GM21786 (cell line): ENCODE results near the gene SCAF1.
"Not testable (repeated sequence)": the region's sequence is repeated elsewhere in the genome, so short reads cannot be mapped to it uniquely, and the experiment has no call there.

Experiments used
- ATAC-seq: cut with Tn5 transposase; IDR thresholded peaks from one replicate; pipeline ENCODE4 v1.9.1; 2021; ENCODE audit not compliant: unreplicated experiment

Gene SCAF1

GRCh38 chr19:49613374-49613773, 28.6 kb upstream of the SCAF1 start:
- no peak for ATAC-seq

- no peak for ATAC-seq
Measured at GRCh38 chr19:49614096-49614833, 27.7 kb upstream of the SCAF1 start.

DNA sequence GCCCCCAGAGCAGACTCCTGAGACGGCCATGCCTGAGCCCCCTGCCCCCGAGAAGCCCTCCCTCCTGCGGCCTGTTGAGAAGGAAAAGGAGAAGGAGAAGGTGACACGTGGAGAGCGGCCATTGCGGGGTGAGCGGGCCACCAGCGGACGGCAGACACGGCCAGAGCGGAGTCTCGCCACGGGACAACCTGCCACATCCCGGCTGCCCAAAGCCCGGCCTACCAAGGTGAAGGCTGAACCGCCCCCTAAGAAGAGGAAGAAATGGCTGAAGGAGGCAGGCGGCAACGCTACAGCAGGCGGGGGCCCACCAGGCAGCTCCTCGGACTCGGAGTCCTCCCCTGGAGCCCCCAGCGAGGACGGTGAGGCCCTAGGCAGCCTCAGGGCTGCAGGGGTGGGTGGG, 26.1 kb upstream of the SCAF1 start:
- no peak for ATAC-seq

DNA sequence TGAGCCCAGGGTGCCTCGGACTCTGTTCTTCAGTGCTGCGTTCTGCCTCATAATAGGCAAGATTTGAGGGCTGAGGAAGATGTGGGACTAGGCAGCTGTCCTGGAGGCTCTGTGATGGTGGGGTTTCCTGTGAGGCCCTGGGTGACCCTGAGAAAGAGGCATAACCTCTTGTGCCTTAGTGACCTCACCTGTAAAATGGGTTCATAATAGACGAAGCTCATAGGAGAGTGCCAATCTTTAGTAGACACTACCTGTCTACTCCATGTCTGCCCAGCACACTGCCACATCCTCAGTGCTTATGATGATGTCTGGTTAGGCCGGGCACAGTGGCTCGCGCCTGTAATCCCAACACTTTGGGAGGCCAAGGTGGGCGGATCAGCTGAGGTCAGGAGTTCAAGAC, 25.5 kb upstream of the SCAF1 start:
- ATAC-seq: no peak

DNA sequence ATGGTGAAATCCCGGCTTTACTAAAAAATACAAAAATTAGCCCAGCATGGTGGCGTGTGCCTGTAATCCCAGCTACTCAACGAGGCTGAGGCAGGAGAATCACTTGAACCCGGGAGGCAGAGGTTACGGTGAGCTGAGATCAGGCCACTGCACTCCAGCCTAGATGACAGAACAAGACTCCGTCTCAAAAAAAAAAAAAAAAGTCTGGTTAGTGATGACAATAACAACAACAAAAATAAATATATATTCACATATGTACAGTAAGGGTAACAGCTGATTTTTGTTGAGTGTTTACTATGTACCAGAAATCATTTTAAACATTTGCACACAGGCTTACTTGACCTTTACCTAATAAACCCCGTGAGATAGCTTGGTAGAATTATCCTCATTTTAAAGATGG, 25.1 kb upstream of the SCAF1 start:
- ATAC-seq: no peak

GRCh38 chr19:49617860-49618259, 24.1 kb upstream of the SCAF1 start:
- ATAC-seq: not testable (repeated sequence)

DNA sequence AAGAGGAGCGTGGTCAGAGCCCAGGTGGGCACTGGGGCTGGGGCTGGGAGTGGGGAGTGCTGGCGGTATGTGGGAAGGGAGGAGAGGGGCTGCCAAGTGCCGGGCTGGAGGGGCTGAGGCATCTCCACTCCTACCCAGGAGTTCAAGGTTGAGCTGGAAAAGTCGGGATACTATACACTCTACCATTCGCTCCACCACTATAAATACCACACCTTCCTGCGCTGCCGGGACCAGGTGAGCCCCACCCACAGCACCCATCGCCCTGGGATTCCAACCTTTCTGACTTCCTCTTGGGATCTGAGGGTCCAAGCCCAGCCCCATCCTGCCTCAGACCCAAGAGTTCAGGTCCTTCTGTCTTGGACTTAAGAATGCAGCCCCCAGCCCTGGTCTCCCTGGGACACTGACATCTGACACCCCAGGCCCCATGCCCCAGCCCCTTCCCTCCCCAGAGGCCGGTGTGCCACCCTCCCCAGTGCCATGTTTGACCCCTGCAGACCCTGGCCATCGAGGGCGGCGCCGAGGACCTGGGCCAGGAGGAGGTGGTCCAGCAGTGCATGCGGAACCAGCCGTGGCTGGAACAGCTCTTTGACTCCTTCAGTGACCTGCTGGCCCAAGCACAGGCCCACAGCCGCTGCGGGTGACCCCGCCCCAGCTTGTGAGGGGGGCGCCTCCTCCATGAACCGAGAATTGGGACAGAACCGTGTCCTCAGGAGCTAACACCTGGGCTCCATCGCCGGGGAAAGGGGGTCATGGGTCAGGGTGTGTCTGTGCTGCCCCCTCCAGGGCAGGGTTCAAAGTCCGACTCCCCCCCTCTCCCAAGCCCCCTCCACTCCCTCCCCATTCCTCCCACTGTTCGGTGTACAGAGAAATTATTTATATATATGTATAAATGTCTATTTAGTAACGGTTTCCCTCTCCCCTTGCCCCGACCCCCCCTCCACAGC, 16.8 kb upstream of the SCAF1 start:
- no peak for ATAC-seq

GRCh38 chr19:49626226-49626625, 15.8 kb upstream of the SCAF1 start:
- no peak for ATAC-seq

GRCh38 chr19:49629659-49630058, 12.3 kb upstream of the SCAF1 start:
- no peak for ATAC-seq

GRCh38 chr19:49631014-49631588, 10.9 kb upstream of the SCAF1 start:
- no peak for ATAC-seq

DNA sequence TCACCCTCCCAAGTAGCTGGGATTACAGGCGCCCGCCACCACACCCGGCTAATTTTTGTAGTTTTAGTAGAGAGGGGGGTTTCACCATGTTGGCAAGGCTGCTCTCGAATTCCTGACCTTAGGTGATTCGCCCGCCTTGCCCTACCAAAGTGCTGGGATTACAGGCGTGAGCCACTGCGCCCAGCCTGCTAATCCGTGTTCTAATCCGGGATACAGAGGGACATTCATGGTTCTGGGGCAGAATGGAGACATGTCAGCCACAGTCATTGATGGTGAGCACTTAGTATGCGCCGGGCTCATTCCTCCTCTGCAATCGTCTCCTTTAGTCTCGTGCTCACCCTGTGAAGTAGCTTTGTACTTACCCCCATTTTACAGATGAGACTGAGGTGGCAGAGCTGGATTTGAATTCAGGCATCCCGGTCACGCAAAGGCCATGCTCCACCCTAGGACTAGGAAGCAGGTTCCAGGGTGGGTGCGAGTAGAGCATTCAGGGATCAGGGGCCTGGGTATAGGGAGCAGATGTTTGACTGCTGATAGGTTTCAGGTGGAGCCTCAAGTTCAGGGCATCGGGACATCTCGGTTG, 10.3 kb upstream of the SCAF1 start:
- no peak for ATAC-seq

GRCh38 chr19:49632576-49632975, 9.4 kb upstream of the SCAF1 start:
- ATAC-seq: no peak

DNA sequence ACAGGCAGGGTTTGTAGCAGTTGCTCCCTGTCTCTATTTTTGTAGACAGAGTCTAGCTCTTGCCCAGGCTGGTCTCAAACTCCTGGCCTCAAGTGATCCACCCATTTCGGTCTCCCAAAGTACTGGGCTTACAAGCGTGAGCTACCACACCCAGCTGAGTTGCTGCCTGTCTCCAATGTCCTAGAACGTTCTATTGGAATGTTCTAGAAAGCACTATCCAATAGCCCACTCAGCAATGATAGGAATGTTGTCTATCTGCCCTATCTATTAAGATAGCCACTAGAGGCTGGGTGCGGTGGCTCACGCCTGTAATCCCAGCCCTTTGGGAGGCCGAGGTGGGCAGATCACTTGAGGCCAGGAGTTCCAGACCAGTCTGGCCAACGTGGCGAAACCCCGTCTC, 8.7 kb upstream of the SCAF1 start:
- ATAC-seq: not testable (repeated sequence)

DNA sequence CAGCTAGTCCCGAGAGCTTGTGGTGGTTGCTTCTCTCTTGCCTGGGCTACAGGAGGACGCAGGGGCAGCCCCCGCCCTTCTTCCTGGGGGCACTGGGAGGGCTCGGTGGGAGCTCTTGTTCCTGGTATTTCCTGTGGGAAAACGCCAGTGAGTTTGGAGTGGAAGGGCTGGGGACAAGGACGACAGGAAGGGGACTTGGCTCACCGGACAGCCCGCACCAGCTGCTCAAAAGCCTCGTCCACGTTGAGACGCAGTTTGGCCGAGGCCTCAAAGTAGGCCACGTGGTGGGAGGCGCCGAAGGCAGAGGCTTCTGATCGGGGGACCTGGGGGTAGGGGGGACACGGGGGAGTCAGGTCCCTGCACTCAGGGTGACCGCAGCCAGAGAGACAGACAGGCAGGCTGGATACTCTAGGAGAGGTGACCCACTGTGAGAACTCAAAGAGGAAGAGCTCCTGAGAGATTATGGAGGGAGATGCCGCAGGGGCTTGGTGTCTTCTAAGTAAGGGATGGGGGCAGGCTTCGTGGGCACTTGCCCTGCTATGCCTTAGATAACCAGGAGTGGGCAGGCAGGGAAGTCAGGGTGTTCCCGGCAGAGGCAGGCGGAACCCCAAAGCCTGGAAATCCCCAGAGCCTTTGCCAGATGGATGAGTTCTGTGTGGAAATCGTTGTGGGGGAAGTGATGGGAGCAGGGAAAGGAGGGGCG, 6.3 kb upstream of the SCAF1 start:
- no peak for ATAC-seq

GRCh38 chr19:49636233-49636932, 5.6 kb upstream of the SCAF1 start:
- no peak for ATAC-seq

DNA sequence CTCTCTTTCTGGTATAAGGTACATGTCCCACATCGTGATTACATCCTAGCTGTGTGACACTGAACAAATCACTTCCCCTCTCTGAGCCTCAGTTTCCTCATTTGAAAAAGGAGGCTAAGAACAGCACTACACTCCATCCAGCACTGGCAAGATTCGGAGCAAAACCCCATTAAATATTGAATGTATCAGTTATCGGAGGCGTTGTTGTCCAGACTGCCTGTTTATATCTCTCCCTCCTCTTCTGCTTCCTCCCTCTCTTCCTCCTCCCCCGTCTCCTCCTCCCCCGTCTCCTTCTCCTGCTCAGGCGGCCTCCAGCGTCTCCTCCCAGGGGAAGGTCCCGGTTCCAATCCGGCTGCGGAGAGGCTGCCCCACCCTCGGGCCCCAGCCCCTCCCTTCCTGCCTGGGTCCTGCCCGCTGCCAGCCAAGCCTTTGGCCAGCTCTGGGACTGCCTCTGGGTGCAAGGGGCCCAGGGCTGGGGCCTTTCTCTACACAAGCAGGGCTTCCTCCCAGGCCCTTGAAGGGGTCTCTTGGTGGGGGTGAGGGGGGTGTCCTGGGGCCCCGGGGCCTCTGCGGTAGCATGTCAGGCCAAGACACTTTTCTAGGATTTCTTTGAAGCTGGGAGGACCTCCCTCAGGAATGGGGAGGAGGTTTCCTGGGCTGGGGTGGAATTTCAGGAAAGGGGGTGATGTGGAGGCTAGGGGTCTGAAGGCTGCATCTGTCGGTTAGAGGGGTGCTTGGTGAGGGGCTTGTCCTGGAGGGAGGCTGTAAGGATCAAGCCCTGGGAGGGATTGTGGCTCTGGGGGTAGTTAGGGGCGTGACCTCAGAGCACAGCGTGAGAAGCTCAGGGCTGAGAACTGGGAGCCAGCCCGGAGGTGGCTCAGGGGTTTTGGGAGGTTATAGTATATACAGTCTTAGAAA, 3.9 kb upstream of the SCAF1 start:
- ATAC-seq: no peak

DNA sequence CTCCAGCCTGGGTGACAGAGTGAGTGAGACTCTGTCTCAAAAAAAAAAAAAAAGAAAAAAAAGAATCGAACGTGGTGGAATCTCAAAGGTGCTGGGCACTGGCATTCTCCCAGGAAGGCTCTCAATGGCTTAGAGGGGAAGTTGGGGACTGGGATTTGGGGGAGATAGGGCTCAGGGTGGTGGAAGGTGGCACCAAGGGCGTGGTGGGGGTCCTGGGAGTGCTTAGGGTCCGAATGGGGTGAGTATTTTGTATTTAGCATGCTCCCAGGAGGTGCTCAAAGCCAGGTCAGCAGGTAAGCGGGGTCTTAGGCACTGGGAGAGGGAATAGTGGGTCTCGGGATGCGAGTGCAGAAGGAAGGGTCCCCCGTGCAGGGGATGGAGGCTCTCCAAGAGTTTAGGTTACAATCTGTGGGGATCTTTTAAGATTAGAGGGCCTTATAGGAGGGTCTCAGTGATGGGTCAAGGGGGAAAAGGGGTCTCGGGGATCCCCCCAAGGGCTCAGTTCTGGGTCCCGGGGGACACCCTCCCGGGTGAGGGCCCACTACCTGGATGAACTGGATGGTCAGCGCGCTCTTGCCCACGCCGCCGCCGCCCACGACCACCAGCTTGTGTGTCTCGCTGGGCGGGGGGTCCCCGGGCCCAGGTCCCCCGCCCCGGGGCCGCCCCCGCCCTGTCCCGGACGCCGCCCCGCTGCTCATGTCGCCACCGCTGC, 2.5 kb upstream of the SCAF1 start:
- ATAC-seq: no peak

DNA sequence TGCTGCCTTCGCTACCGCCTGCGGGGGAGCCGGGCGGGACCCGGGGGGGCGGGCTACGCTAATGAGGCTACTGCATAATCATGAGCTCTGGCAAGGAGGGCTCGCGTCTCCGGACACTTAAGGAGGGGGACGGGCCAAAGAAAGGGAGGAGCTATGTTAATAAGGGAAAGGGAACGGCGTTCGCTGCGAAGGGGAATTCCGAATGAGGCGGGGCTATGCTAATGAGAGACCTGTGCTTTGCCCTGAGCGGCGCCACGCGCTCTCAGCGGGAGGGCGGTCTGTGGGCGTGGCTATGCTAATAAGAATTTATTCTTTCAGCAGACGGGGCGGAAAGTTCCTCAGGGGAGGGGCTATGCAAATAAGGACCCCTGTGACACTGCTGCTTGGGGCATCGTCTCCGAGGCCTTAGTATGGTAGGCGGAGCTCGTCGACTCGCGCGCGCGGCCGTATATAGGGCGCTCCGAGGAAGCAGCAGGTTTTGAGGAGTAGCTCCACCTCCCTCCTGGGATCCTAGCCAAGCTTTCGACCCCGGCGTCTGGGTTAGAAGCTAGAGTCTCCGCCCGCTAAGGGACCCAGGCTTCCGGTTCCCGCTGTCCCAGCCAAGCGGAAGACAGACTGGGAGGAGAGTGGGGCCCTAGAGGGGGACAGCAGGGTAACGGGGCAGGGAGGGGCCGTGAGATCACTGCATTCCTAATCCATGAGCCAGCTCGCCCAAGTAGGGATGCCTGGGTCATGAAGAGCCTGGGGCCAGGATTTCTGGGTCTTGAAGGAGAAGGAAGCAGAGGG, 1.7 kb upstream of the SCAF1 start, which contains the start of gene RRAS:
Gene RRAS, minus strand, starts transcription at position 31 of the 786 bp plus-strand sequence. CDS start 45 bp downstream, outside the sequence.
- peak; percentile 59 for ATAC-seq
